SK-N-SH treated with all-trans-retinoic acid at 6 μM for 48 hours (cell line): ENCODE data around the gene SIRPG.
"Not testable (repeated sequence)": the region's sequence is repeated elsewhere in the genome, so short reads cannot be mapped to it uniquely, and the experiment has no call there.

Experiments
- ATAC-seq: fragments of 200-7000 bp; cut with Tn5 transposase; 3 replicates; pipeline ENCODE4 v1.9.1; 2020; ENCODE audit warnings: mild to moderate bottlenecking, moderate library complexity
- ARNTL ChIP-seq: fragments of 450-650 bp; formaldehyde crosslinking; IDR thresholded peaks from 2 replicates; pipeline ENCODE4 v1.5.0; 2020; ENCODE audit warnings: low read depth, mild to moderate bottlenecking, moderate library complexity, borderline replicate concordance
- BACH2 ChIP-seq: fragments of 250-450 bp; sonication (Bioruptor Pico); IDR thresholded peaks from 2 replicates; pipeline ENCODE4 v1.9.0; 2021; ENCODE audit warnings: mild to moderate bottlenecking, borderline replicate concordance
- CREB5 ChIP-seq: fragments of 250-450 bp; sonication (Bioruptor Pico); IDR thresholded peaks from 2 replicates; pipeline ENCODE4 v1.5.1; 2020; ENCODE audit warnings: low read depth, mild to moderate bottlenecking, moderate library complexity
- CSDC2 ChIP-seq: fragments of 250-450 bp; sonication (Bioruptor Pico); IDR thresholded peaks from 2 replicates; pipeline ENCODE4 v1.5.0; 2020; ENCODE audit warnings: mild to moderate bottlenecking, moderate library complexity
- CSRNP3 ChIP-seq: fragments of 250-450 bp; sonication (Bioruptor Pico); IDR thresholded peaks from 2 replicates; pipeline ENCODE4 v1.5.1; 2021; ENCODE audit warnings: mild to moderate bottlenecking, moderate library complexity
- ESRRG ChIP-seq: fragments of 250-450 bp; sonication (Bioruptor Pico); IDR thresholded peaks from 2 replicates; pipeline ENCODE4 v1.6.1; 2021; ENCODE audit warnings: mild to moderate bottlenecking
- GLIS3 ChIP-seq: fragments of 250-450 bp; sonication (Bioruptor Pico); IDR thresholded peaks from 2 replicates; pipeline ENCODE4 v1.5.0; 2020; ENCODE audit warnings: mild to moderate bottlenecking, moderate library complexity
- ISL1 ChIP-seq: fragments of 250-450 bp; sonication (Bioruptor Pico); IDR thresholded peaks from 2 replicates; pipeline ENCODE4 v2.1.2; 2022; ENCODE audit warnings: mild to moderate bottlenecking, moderate library complexity
- OSR1 ChIP-seq: fragments of 250-450 bp; sonication (Bioruptor Pico); IDR thresholded peaks from 2 replicates; pipeline ENCODE4 v1.8.0; 2022; ENCODE audit warnings: moderate library complexity, mild to moderate bottlenecking, inconsistent platforms
- PATZ1 ChIP-seq: fragments of 250-450 bp; sonication (Bioruptor Pico); IDR thresholded peaks from 2 replicates; pipeline ENCODE4 v1.8.0; 2020; ENCODE audit warnings: mild to moderate bottlenecking, moderate library complexity, borderline replicate concordance
- PPARA ChIP-seq: fragments of 250-450 bp; sonication (Bioruptor Pico); IDR thresholded peaks from 2 replicates; pipeline ENCODE4 v1.5.0; 2020; ENCODE audit warnings: mild to moderate bottlenecking, borderline replicate concordance
- RARB ChIP-seq: fragments of 250-450 bp; sonication (Bioruptor Pico); IDR thresholded peaks from 2 replicates; pipeline ENCODE4 v1.8.0; 2021; ENCODE audit warnings: mild to moderate bottlenecking, moderate library complexity
- SNAI2 ChIP-seq: fragments of 250-450 bp; sonication (Bioruptor Pico); IDR thresholded peaks from 2 replicates; pipeline ENCODE4 v1.5.0; 2020; ENCODE audit warnings: mild to moderate bottlenecking, moderate library complexity
- TCF4 ChIP-seq: fragments of 250-450 bp; sonication (Bioruptor Pico); IDR thresholded peaks from 2 replicates; pipeline ENCODE4 v1.8.0; 2021; ENCODE audit warnings: mild to moderate bottlenecking, moderate library complexity, borderline replicate concordance
- TOX ChIP-seq: fragments of 250-450 bp; sonication (Bioruptor Pico); IDR thresholded peaks from 2 replicates; pipeline ENCODE4 v1.8.0; 2021; ENCODE audit warnings: mild to moderate bottlenecking, moderate library complexity, borderline replicate concordance
- TSHZ2 ChIP-seq: fragments of 250-450 bp; sonication (Bioruptor Pico); IDR thresholded peaks from 2 replicates; pipeline ENCODE4 v1.5.0; 2020; ENCODE audit warnings: mild to moderate bottlenecking, moderate library complexity
- ZC3H10 ChIP-seq: fragments of 250-450 bp; sonication (Bioruptor Pico); IDR thresholded peaks from 2 replicates; pipeline ENCODE4 v1.5.1; 2021; ENCODE audit warnings: mild to moderate bottlenecking, moderate library complexity
- ZFP3 ChIP-seq: fragments of 250-450 bp; sonication (Bioruptor Pico); IDR thresholded peaks from 2 replicates; pipeline ENCODE4 v1.5.0; 2020; ENCODE audit warnings: mild to moderate bottlenecking, moderate library complexity
- ZFP30 ChIP-seq: fragments of 450-650 bp; formaldehyde crosslinking; IDR thresholded peaks from 2 replicates; pipeline ENCODE4 v1.5.0; 2022; ENCODE audit warnings: mild to moderate bottlenecking, moderate library complexity
- ZNF565 ChIP-seq: fragments of 450-650 bp; formaldehyde crosslinking; conservative IDR thresholded peaks from 2 replicates; pipeline ENCODE4 v1.5.0; 2020; ENCODE audit warnings: low read depth, mild to moderate bottlenecking, moderate library complexity
- ZNF70 ChIP-seq: fragments of 450-650 bp; formaldehyde crosslinking; IDR thresholded peaks from 2 replicates; pipeline ENCODE4 v1.5.0; 2020; ENCODE audit warnings: mild to moderate bottlenecking, moderate library complexity
- ZNF8 ChIP-seq: fragments of 450-650 bp; formaldehyde crosslinking; IDR thresholded peaks from 2 replicates; pipeline ENCODE4 v1.5.0; 2020; ENCODE audit warnings: mild to moderate bottlenecking, moderate library complexity

Gene SIRPG

GRCh38 chr20:1657556-1658334, at the start of gene SIRPG:
Gene SIRPG, minus strand, starts transcription at chr20:1657779. Its CDS starts 65 bp downstream, at chr20:1657714.
- no peak for ATAC-seq
- no peak for TF ChIP-seq OSR1 (CRISPR knock-in tag)
- no peak for TF ChIP-seq TSHZ2
- no peak for TF ChIP-seq ESRRG (CRISPR knock-in tag)
- TF ChIP-seq ZNF8 = no peak
- TF ChIP-seq ZFP30 (CRISPR knock-in tag) = no peak
- TF ChIP-seq SNAI2 (CRISPR knock-in tag) = no peak
- no peak for TF ChIP-seq PPARA
- no peak for TF ChIP-seq PATZ1
- no peak for TF ChIP-seq ISL1
- TF ChIP-seq TCF4 (CRISPR knock-in tag) = no peak
- TF ChIP-seq ZC3H10 (CRISPR knock-in tag) = no peak
- no peak for TF ChIP-seq ZFP3
- no peak for TF ChIP-seq RARB (CRISPR knock-in tag)
- no peak for TF ChIP-seq CSRNP3 (CRISPR knock-in tag)
- no peak for TF ChIP-seq ARNTL
- no peak for TF ChIP-seq BACH2 (CRISPR knock-in tag)
- no peak for TF ChIP-seq GLIS3 (CRISPR knock-in tag)

- ATAC-seq = not testable (repeated sequence)
Observed at GRCh38 chr20:1706887-1707286, 49.3 kb upstream of the SIRPG start.

GRCh38 chr20:1706079-1706478, 48.5 kb upstream of the SIRPG start:
- no peak for ATAC-seq
- no peak for TF ChIP-seq ISL1
- no peak for TF ChIP-seq ZNF70 (CRISPR knock-in tag)
- TF ChIP-seq OSR1 (CRISPR knock-in tag) = no peak
- no peak for TF ChIP-seq RARB (CRISPR knock-in tag)
- TF ChIP-seq CREB5 (CRISPR knock-in tag) = no peak
- TF ChIP-seq CSDC2 (CRISPR knock-in tag) = no peak
- no peak for TF ChIP-seq SNAI2 (CRISPR knock-in tag)
- no peak for TF ChIP-seq ARNTL
- TF ChIP-seq CSRNP3 (CRISPR knock-in tag) = no peak
- TF ChIP-seq ZNF565 (CRISPR knock-in tag) = no peak
- TF ChIP-seq TOX (CRISPR knock-in tag) = no peak
- TF ChIP-seq ZFP3 = no peak
- TF ChIP-seq TSHZ2 = no peak
- TF ChIP-seq ESRRG (CRISPR knock-in tag) = no peak
- no peak for TF ChIP-seq PATZ1
- TF ChIP-seq ZFP30 (CRISPR knock-in tag) = no peak
